ENCODE results near the gene INSYN1. TPM values are rescaled to one million over a fixed set of nuclear protein-coding genes. Genes with fewer than 3 reads are reported as not detected.

INSYN1 gene
- total RNA-seq, 1 experiment from 2014 or later: not detected

GRCh38 chr15:73727330-73727976, 25.7 kb downstream of the INSYN1 start:
- no peak overlapping the region for H2AFZ ChIP-seq (ENCODE audit: low read length)
- H3K79me2 ChIP-seq (ENCODE audit: low read length): no peaks in the 10 kb centered on the region
- no peaks in the 10 kb centered on the region for H3K36me3 ChIP-seq (ENCODE audit: low read depth, low read length)
- H3K9me3 ChIP-seq (ENCODE audit: low read length): no peaks in the 10 kb centered on the region
- no peaks in the 10 kb centered on the region for H3K27me3 ChIP-seq (ENCODE audit: low read length)
- ChIA-PET POLR2A (ENCODE audit: unreplicated experiment) (no interaction called here), CTCF (interaction anchor here (0.5 kb wide), 1 partner anchor 80 kb away, joined by 13 read pairs; no protein-coding TSS in a partner anchor)
- no peaks in the 10 kb centered on the region for H3K4me1 ChIP-seq (ENCODE audit: insufficient read depth, low read length)
- ATAC-seq (peak; percentile 78), DNase-seq (peak; percentile 69)
- H3K27ac ChIP-seq (ENCODE audit: low read length): no peak overlapping the region
- H3F3A ChIP-seq (ENCODE audit: low read length, unreplicated experiment): no peaks in the 10 kb centered on the region
- no peak overlapping the region for H3K4me2 ChIP-seq (ENCODE audit: low read length)
- no peak overlapping the region for H3K4me3 ChIP-seq (ENCODE audit: low read length)
- no peaks in the 10 kb centered on the region for H3K9me2 ChIP-seq (replicated peaks; ENCODE audit: low read length)
- no TSS peak for BruUV-seq (replicated peaks)
- no peak overlapping the region for H3K9ac ChIP-seq (ENCODE audit: low read length)
- intact Hi-C loops (cut with micrococcal nuclease): no loop called here
- TF ChIP-seq, protein P1, sequence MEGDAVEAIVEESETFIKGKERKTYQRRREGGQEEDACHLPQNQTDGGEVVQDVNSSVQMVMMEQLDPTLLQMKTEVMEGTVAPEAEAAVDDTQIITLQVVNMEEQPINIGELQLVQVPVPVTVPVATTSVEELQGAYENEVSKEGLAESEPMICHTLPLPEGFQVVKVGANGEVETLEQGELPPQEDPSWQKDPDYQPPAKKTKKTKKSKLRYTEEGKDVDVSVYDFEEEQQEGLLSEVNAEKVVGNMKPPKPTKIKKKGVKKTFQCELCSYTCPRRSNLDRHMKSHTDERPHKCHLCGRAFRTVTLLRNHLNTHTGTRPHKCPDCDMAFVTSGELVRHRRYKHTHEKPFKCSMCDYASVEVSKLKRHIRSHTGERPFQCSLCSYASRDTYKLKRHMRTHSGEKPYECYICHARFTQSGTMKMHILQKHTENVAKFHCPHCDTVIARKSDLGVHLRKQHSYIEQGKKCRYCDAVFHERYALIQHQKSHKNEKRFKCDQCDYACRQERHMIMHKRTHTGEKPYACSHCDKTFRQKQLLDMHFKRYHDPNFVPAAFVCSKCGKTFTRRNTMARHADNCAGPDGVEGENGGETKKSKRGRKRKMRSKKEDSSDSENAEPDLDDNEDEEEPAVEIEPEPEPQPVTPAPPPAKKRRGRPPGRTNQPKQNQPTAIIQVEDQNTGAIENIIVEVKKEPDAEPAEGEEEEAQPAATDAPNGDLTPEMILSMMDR (conservative IDR thresholded peaks at IDR 0.05; ENCODE audit: low read depth, low read length): no peak
- TF ChIP-seq EZH2phosphoT487 (IDR thresholded peaks at IDR 0.05; ENCODE audit: borderline replicate concordance, low read length) (no peak), EZH2 (IDR thresholded peaks at IDR 0.05; ENCODE audit: low read length, unreplicated experiment) (no peak)
- no peaks in the 10 kb centered on the region for H4K20me1 ChIP-seq (ENCODE audit: low read length)

DNA sequence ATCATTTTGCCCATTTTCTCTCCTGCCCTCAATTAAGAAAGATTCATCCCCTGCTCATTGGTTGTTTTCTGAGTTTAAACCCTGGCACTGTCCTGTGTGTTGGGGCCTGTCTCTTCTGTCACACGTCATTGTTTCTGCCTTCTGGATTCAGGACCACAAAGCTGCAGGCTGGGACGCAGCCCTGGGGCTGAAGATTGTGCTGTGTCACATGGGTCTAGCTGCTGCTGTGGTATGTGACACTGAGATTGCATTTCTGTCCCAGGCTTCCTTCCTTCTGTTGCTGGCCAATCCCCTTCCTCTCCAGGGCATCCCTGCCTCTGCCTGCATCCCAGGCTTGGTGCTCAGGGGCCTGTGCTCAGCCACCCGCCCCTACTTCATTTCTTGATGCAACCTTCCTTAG, 28.9 kb downstream of the INSYN1 start:
- intact Hi-C loops (cut with micrococcal nuclease): no loop called here
- H2AFZ ChIP-seq (ENCODE audit: low read length): no peak overlapping the region
- ATAC-seq: no peak

DNA sequence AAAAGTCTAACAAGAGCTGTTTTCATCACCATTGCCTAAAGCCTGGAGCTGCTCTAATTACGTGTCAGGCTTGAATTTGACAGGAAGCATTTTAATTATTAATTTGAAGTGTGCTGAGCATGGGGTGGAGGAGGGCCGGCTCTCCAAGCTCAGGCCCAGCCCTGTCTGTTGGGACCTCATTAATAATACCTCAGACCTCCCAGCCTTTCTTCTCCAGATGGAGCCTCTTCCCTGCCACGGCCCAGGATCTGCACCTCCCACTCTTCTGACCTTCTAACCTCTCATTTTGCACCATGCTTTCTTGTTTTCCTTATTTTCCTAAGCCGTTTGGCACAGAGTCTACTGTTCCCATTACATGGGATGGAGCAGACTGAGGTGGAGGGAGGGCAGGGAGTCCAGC, 30.0 kb downstream of the INSYN1 start:
- no peak for DNase-seq
- Histone ChIP-seq H3K4me2 (ENCODE audit: low read length) (no peak overlapping the region), H3K27ac (ENCODE audit: low read length) (no peak overlapping the region), H2AFZ (ENCODE audit: low read length) (no peak overlapping the region), H3K79me2 (ENCODE audit: low read length) (no peaks in the 10 kb centered on the region), H3K27me3 (ENCODE audit: low read length) (no peaks in the 10 kb centered on the region), H3K4me3 (ENCODE audit: low read length) (no peak overlapping the region), H4K20me1 (ENCODE audit: low read length) (no peaks in the 10 kb centered on the region), H3K4me1 (ENCODE audit: insufficient read depth, low read length) (no peaks in the 10 kb centered on the region), H3K36me3 (ENCODE audit: low read depth, low read length) (no peaks in the 10 kb centered on the region), H3K9me2 (replicated peaks; ENCODE audit: low read length) (no peaks in the 10 kb centered on the region), H3F3A (ENCODE audit: low read length, unreplicated experiment) (no peaks in the 10 kb centered on the region), H3K9me3 (ENCODE audit: low read length) (no peaks in the 10 kb centered on the region), H3K9ac (ENCODE audit: low read length) (no peak overlapping the region)
- intact Hi-C loops (cut with micrococcal nuclease): no loop called here
- BruUV-seq (replicated peaks): no TSS peak
- no peak for ATAC-seq
- ChIA-PET CTCF (no interaction called here), POLR2A (ENCODE audit: unreplicated experiment) (interaction anchor here (0.5 kb wide), 1 partner anchor 472 kb away, joined by 14 read pairs; no protein-coding TSS in a partner anchor)
- TF ChIP-seq EZH2 (IDR thresholded peaks at IDR 0.05; ENCODE audit: low read length, unreplicated experiment) (no peak), EZH2phosphoT487 (IDR thresholded peaks at IDR 0.05; ENCODE audit: borderline replicate concordance, low read length) (no peak)
- TF ChIP-seq, protein P1 (conservative IDR thresholded peaks at IDR 0.05; ENCODE audit: low read depth, low read length): no peak

More for the DNA sequence above, 28.9 kb downstream of the INSYN1 start:
- no peak for TF ChIP-seq EZH2phosphoT487 (IDR thresholded peaks at IDR 0.05; ENCODE audit: borderline replicate concordance, low read length)
- TF ChIP-seq, protein P1 (conservative IDR thresholded peaks at IDR 0.05; ENCODE audit: low read depth, low read length): no peak
- no peak for TF ChIP-seq EZH2 (IDR thresholded peaks at IDR 0.05; ENCODE audit: low read length, unreplicated experiment)
- no peaks in the 10 kb centered on the region for H3K9me2 ChIP-seq (replicated peaks; ENCODE audit: low read length)
- no peaks in the 10 kb centered on the region for H3F3A ChIP-seq (ENCODE audit: low read length, unreplicated experiment)
- H3K9me3 ChIP-seq (ENCODE audit: low read length): no peaks in the 10 kb centered on the region
- no peak overlapping the region for H3K9ac ChIP-seq (ENCODE audit: low read length)
- no TSS peak for BruUV-seq (replicated peaks)
- H3K36me3 ChIP-seq (ENCODE audit: low read depth, low read length): no peaks in the 10 kb centered on the region
- no peaks in the 10 kb centered on the region for H3K79me2 ChIP-seq (ENCODE audit: low read length)
- no peak overlapping the region for H3K4me2 ChIP-seq (ENCODE audit: low read length)
- no peak overlapping the region for H3K27ac ChIP-seq (ENCODE audit: low read length)
- no peak for DNase-seq
- no peaks in the 10 kb centered on the region for H4K20me1 ChIP-seq (ENCODE audit: low read length)
- ChIA-PET CTCF (no interaction called here), POLR2A (ENCODE audit: unreplicated experiment) (no interaction called here)
- H3K4me3 ChIP-seq (ENCODE audit: low read length): no peak overlapping the region
- H3K27me3 ChIP-seq (ENCODE audit: low read length): no peaks in the 10 kb centered on the region
- H3K4me1 ChIP-seq (ENCODE audit: insufficient read depth, low read length): no peaks in the 10 kb centered on the region
